ENCODE data around the gene CDKN1A. TPM values are rescaled to one million over a fixed set of nuclear protein-coding genes. Genes with fewer than 3 reads are reported as not detected.

CDKN1A gene
- total and polyA plus RNA-seq, 12 donors, result 23.3 to 357 (median 61.2) TPM

Other genes starting within 250 kb of the CDKN1A start
- gene PXT1, start 235.9 kb upstream of the CDKN1A start, total RNA-seq, result under 1 TPM in 5 of 10 donors, not detected in 5; 0.18 to 0.34 (median 0.23) TPM
- under 1 TPM; 0.15 to 0.26 TPM for gene PXT1, start 235.9 kb upstream of the CDKN1A start, polyA plus RNA-seq
- gene KCTD20, start 235.7 kb upstream of the CDKN1A start, total RNA-seq, result 10 to 100 TPM; 21.4 to 36.6 (median 26.1) TPM
- gene KCTD20, start 235.7 kb upstream of the CDKN1A start, polyA plus RNA-seq, result 10 to 100 TPM in 1 of 2 donors, 1 to 10 TPM in 1; 8.9 to 13.4 TPM
- 10 to 100 TPM; 13.2 to 23.8 (median 21.5) TPM for gene STK38, start 131.2 kb upstream of the CDKN1A start, total RNA-seq
- 10 to 100 TPM; 12.9 to 22.1 TPM for gene STK38, start 131.2 kb upstream of the CDKN1A start, polyA plus RNA-seq
- gene SRSF3, start 84.4 kb upstream of the CDKN1A start, total RNA-seq, result 100 to 1,000 TPM; 105 to 196 (median 131) TPM
- 100 to 1,000 TPM; 122 to 175 TPM for gene SRSF3, start 84.4 kb upstream of the CDKN1A start, polyA plus RNA-seq
- under 1 TPM in 4 of 10 donors, not detected in 6; 0.05 to 0.39 (median 0.06) TPM for gene RAB44, start 19.1 kb downstream of the CDKN1A start, total RNA-seq
- under 1 TPM; 0.03 to 0.15 TPM for gene RAB44, start 19.1 kb downstream of the CDKN1A start, polyA plus RNA-seq
- 10 to 100 TPM in 9 of 10 donors, 1 to 10 TPM in 1; 2.8 to 98.2 (median 29.0) TPM for gene CPNE5, start 160.7 kb downstream of the CDKN1A start, total RNA-seq
- gene CPNE5, start 160.7 kb downstream of the CDKN1A start, polyA plus RNA-seq, result 10 to 100 TPM in 1 of 2 donors, 1 to 10 TPM in 1; 4.4 to 18.4 TPM
- 100 to 1,000 TPM in 2 of 10 donors, 10 to 100 TPM in 8; 34.5 to 106 (median 49.2) TPM for gene PPIL1, start 196.1 kb downstream of the CDKN1A start, total RNA-seq
- 10 to 100 TPM; 21.1 to 50.3 TPM for gene PPIL1, start 196.1 kb downstream of the CDKN1A start, polyA plus RNA-seq
- gene C6orf89, start 207.2 kb downstream of the CDKN1A start, total RNA-seq, result 100 to 1,000 TPM in 1 of 10 donors, 10 to 100 TPM in 9; 64.6 to 104 (median 74.7) TPM
- 10 to 100 TPM; 22.5 to 23.1 TPM for gene C6orf89, start 207.2 kb downstream of the CDKN1A start, polyA plus RNA-seq